Astrocyte (in vitro differentiated cells and primary cell): ENCODE measurements around the gene PRELID3B.

Experiments
- EZH2 ChIP-seq: IDR thresholded peaks from 2 replicates; pipeline ENCODE4 v1.6.1; 2012; ENCODE audit warnings: mild to moderate bottlenecking, low read length, inconsistent platforms; ENCODE audit not compliant: insufficient read depth
- TF ChIP-seq, protein P1 (sequence below): IDR thresholded peaks from 2 replicates; pipeline ENCODE4 v1.5.1; 2011; ENCODE audit warnings: low read depth, mild to moderate bottlenecking, inconsistent platforms, low read length, moderate library complexity; ENCODE audit not compliant: insufficient read depth

- TF ChIP-seq, protein P1, sequence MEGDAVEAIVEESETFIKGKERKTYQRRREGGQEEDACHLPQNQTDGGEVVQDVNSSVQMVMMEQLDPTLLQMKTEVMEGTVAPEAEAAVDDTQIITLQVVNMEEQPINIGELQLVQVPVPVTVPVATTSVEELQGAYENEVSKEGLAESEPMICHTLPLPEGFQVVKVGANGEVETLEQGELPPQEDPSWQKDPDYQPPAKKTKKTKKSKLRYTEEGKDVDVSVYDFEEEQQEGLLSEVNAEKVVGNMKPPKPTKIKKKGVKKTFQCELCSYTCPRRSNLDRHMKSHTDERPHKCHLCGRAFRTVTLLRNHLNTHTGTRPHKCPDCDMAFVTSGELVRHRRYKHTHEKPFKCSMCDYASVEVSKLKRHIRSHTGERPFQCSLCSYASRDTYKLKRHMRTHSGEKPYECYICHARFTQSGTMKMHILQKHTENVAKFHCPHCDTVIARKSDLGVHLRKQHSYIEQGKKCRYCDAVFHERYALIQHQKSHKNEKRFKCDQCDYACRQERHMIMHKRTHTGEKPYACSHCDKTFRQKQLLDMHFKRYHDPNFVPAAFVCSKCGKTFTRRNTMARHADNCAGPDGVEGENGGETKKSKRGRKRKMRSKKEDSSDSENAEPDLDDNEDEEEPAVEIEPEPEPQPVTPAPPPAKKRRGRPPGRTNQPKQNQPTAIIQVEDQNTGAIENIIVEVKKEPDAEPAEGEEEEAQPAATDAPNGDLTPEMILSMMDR, result no peak
- TF ChIP-seq EZH2, result no peak
Measured at GRCh38 chr20:58987790-58988564, 54.6 kb downstream of the PRELID3B start.
